Measurements from ENCODE around the gene DISP2. TPM values are rescaled to one million over a fixed set of nuclear protein-coding genes. Genes with fewer than 3 reads are reported as not detected.

The DISP2 gene
- total RNA-seq, 1 donor from 2014 or later = 3.7 TPM

DNA sequence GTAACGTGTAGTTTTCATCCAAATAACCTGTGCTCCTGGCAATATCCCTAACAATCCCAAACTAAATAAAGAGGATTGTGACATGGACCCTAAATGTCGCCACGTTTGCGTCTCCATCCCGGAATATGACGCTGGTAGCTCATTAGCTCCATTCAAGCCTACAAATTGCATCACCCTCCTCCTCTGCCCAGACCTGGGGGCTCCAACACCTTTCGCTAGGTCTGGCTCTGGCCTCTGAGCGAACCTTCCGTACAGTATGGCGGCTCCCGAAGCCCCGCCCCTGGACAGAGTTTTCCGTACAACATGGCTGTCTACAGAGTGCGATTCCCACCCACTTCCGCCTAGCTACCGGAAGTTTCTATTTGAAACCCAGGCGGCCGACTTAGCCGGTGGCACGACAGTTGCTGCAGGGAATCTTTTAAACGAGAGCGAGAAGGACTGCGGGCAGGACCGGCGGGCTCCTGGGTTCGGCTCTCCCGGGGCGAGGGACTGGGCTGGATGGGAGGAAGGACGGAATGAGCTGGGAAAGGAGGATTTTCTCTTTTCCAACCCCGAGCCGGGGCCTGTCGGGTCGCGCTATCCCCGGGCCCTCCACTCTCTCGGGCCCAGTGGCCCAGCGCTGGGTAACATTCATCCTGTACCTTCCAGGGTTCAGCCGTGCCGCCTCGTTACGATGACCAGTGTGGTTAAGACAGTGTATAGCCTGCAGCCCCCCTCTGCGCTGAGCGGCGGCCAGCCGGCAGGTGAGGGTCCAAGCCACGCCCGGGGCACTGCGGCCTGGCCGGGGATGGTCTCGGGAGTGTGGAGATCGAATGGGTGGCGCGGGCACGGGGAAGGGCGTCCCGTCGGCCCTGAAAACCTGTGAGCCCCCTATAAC is 24.8 kb downstream of the DISP2 start, which contains the start of gene KNSTRN:
KNSTRN (plus strand) TSS at position 142 of the 877 bp plus-strand sequence; CDS start at position 257, 115 bp downstream.
- DNase-seq (ENCODE audit: low read depth) (peak; percentile 85), FAIRE-seq (no peak)
- Histone ChIP-seq H3K79me2 (ENCODE audit: insufficient read depth, low read length) (peaks cover 35% of the 10 kb centered on the region), H3K9ac (ENCODE audit: low read length) (peak within 1 kb of the TSS; percentile 89), H4K20me1 (ENCODE audit: insufficient read depth, low read length) (no peaks in the 10 kb centered on the region), H2AFZ (ENCODE audit: low read depth, low read length) (peak within 1 kb of the TSS; percentile 98), H3K36me3 (ENCODE audit: insufficient read depth, low read length) (peaks cover 18% of the 10 kb centered on the region), H3K27me3 (ENCODE audit: insufficient read depth, low read length) (no peaks in the 10 kb centered on the region), H3K4me2 (ENCODE audit: low read length) (peak within 1 kb of the TSS; percentile 86), H3K4me1 (ENCODE audit: insufficient read depth, low read length) (peaks cover 6% of the 10 kb centered on the region), H3K9me3 (ENCODE audit: insufficient read depth, low read depth, low read length) (no peaks in the 10 kb centered on the region), H3K27ac (ENCODE audit: low read depth, low read length) (peak within 1 kb of the TSS; percentile 69), H3K4me3 (ENCODE audit: insufficient read depth, low read depth, low read length) (peak within 1 kb of the TSS; percentile 79)
- Mint-ChIP-seq H3K36me3 (ENCODE audit: low read depth, unreplicated experiment) (peaks cover 18% of the 10 kb centered on the region), H3K4me1 (ENCODE audit: low read depth, unreplicated experiment) (peaks cover 12% of the 10 kb centered on the region), H3K9me3 (ENCODE audit: unreplicated experiment) (no peaks in the 10 kb centered on the region), H3K27ac (ENCODE audit: unreplicated experiment) (peak within 1 kb of the TSS; percentile 85), H3K27me3 (ENCODE audit: low read depth, unreplicated experiment) (no peaks in the 10 kb centered on the region), H3K4me3 (ENCODE audit: unreplicated experiment) (peak within 1 kb of the TSS; percentile 94)
- no peak for TF ChIP-seq EZH2 (IDR thresholded peaks at IDR 0.05; ENCODE audit: insufficient read depth, low read length)
- no peak for TF ChIP-seq CTCF (IDR thresholded peaks at IDR 0.05; ENCODE audit: insufficient read depth, low read depth, low read length)

GRCh38 chr15:40386480-40386879 is 28.5 kb downstream of the DISP2 start:
- H3K4me3 Mint-ChIP-seq (ENCODE audit: unreplicated experiment) = no peak overlapping the region
- H3K4me3 ChIP-seq (ENCODE audit: insufficient read depth, low read depth, low read length) = no peak overlapping the region
- no peaks in the 10 kb centered on the region for H3K9me3 Mint-ChIP-seq (ENCODE audit: unreplicated experiment)
- peaks cover 5% of the 10 kb centered on the region for H3K4me1 Mint-ChIP-seq (ENCODE audit: low read depth, unreplicated experiment)
- no peak overlapping the region for H3K27ac ChIP-seq (ENCODE audit: low read depth, low read length)
- no peaks in the 10 kb centered on the region for H3K27me3 ChIP-seq (ENCODE audit: insufficient read depth, low read length)
- peaks cover 35% of the 10 kb centered on the region for H3K79me2 ChIP-seq (ENCODE audit: insufficient read depth, low read length)
- no peak for FAIRE-seq
- peaks cover 27% of the 10 kb centered on the region for H3K36me3 Mint-ChIP-seq (ENCODE audit: low read depth, unreplicated experiment)
- H3K4me1 ChIP-seq (ENCODE audit: insufficient read depth, low read length) = peaks cover 6% of the 10 kb centered on the region
- no peak overlapping the region for H3K4me2 ChIP-seq (ENCODE audit: low read length)
- no peak for DNase-seq (ENCODE audit: low read depth)
- H3K9ac ChIP-seq (ENCODE audit: low read length) = no peak overlapping the region
- H4K20me1 ChIP-seq (ENCODE audit: insufficient read depth, low read length) = no peaks in the 10 kb centered on the region
- no peak overlapping the region for H3K27ac Mint-ChIP-seq (ENCODE audit: unreplicated experiment)
- H3K36me3 ChIP-seq (ENCODE audit: insufficient read depth, low read length) = peaks cover 35% of the 10 kb centered on the region
- H3K9me3 ChIP-seq (ENCODE audit: insufficient read depth, low read depth, low read length) = no peaks in the 10 kb centered on the region
- no peaks in the 10 kb centered on the region for H3K27me3 Mint-ChIP-seq (ENCODE audit: low read depth, unreplicated experiment)
- TF ChIP-seq EZH2 (IDR thresholded peaks at IDR 0.05; ENCODE audit: insufficient read depth, low read length) (no peak), CTCF (IDR thresholded peaks at IDR 0.05; ENCODE audit: insufficient read depth, low read depth, low read length) (no peak)
- no peak overlapping the region for H2AFZ ChIP-seq (ENCODE audit: low read depth, low read length)
